Stimulated activated CD4-positive, alpha-beta T cell treated with anti-CD3 and anti-CD28 coated beads, Interleukin-4, amount 100 ng/mL, for 48 hours (primary cell): ENCODE results near the gene ENG.
"Not testable (repeated sequence)": the region's sequence is repeated elsewhere in the genome, so short reads cannot be mapped to it uniquely, and the experiment has no call there.

ENCODE experiments used
- DNase-seq, 2 donors: peaks; one replicate each; pipeline ENCODE4 v3.0.0-alpha.2; 2020; ENCODE audit warnings: low read depth in 2 of 2

Gene ENG

DNA sequence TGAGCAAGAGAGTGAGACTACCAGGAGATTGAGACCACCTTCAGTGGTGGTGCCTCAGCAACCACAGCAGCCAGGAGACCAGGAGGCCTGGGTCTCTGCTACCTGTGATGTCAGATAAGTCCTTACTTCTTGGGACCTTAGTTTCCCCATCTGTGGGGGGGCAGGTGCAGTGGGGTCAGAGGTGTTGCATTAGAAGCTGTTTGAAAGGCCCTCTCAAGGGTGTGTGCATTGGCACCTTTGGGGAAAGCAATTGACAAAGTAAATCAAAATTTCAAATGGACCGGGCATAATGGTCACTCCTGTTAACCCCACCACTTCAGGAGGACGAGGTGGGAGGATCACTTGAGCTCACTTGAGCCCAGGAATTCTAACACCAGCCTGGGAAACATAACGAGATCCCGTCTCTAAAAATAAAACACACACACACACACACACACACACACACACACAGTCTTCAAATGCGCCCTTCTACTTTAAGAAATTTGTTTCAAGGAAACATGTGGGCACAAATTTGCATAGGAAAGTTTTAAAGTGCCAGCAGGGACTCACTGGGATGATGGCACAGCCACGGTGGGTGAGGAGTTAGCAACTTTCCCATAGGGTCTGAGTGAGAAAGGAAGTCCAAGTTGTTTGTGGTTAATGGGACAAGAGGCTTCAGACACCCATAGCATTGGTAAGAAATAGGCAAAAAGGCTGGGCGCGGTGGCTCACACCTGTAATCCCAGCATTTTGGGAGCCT, 24.4 kb upstream of the ENG start:
- no peak for DNase-seq

DNA sequence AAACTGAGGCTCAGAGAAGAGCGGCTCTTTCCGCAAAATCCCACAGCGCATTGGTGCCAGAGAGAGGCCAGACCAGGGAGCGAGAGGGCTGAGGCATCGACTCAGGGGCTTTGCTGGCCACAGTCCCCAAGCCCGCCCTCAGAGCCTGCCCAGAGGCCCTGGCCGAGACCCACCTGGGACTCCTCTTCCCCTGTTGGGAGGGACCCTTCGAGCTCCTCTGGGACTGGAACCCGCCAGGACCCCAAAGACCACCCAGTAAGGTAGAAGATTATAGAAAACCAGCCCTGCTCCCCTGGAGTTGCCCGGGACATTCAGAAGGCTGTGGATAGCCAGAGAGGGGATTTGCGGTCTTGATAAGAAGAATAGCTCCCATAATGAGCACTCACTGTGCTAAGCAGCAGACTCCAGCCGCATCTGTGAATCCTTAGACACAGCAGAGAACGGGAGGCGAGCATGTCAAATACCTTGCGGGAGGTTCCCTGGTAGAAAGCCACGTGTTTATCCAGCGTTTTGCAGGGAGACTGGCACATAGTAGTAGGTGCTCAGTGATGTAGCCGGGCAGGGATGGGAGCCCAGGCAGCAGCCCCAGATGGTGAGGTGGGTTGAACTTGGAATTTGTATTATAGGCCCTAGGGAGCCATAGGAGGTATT, 23.7 kb upstream of the ENG start:
- DNase-seq = no peak

DNA sequence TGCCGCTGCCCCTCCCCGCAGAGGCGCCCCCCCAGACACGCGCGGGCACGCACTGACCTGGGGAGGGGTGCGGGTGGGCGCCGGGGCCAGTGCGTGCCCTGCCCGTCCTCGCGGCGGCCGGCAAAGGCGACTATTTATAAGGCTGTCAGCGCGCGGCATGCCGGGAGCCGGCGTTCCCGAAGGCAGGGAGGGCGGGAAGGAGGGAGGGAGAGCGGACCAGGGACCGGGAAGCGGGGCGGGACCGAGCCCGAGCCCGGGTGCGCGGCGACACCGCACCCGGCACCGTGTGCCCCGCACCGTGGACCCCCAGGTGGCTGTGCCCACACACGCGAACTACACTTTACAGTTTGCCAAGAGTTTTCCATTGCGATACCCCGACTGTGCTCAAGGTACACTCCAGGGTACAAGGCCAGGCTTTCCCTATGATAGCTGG, 23.1 kb upstream of the ENG start, which contains the start of gene AK1:
Gene AK1 (minus strand): TSS at position 110 of the 433 bp plus-strand sequence. CDS start 3,058 bp downstream, outside the sequence.
- DNase-seq = no peak

DNA sequence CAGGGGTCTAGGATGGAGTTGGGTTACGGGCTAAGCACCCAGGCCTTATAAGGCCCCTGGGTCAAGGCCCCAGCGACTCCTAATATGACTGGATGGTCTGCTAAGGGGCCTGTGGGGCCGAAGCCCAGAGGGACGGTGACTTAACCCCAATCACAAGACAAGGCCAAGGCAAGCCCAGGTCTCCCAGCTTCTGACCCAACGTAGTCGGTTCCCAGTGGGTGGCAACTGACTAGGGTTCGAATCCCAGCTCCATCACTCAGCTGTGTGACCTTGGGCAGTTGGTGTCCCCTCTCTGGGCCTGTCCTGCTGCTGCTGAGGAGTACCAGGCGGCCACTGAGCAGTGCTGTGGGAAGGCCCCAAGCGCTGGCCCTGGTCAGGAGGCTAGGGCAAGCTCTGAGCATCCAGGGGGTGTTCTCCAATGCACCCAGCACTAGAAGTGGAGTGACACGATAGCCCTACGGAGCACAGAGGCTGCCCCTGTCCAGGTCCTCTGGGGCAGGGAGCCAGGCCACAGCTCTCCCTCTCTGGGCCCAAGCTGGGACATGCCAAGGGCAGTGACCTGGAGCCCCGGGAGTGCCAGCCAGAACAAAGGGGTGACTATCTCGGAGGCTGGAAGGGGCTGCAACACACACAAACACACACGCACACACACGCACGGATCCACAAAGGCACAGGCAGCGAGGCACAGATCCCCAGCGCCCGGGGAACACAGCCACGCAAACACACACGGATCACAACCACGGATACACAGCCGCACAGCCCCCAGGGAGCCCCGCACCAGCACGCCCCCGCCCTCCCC, 22.5 kb upstream of the ENG start:
- no peak for DNase-seq

DNA sequence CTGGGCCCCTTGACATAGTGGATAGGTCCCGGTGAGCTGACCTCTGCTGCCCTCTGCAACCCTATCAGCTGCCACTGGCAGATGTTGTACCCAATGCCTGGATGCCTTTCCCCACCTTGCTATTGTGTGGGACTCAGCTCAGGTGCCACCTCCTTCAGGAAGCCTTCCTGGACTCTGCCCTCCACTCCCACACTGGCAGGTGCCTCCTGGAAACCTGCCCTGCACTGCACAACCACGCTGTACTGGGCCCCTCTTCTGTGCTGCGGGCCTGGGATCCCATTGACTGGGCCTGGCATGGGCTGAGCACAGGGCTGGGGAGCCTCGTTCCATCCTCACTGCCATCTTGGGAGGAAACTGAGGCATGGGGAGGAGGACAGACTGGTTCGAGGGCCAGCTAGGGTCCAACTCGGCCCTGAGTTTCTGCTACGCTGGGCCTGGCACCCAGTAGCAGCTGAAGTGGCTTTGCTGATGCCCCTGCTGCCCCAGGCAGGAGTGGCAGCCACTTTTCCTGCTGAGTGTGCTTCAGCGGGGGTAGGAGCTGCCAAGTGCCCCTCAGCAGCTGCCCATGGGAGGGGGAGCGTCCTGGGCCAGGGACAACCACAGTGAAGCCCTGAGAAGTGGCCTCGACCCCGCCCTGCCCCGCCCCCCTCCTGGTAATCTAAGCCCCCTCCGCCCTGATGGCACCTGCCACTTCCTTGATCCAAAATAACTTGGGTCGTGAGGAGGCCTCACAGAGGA, 21.7 kb upstream of the ENG start:
- DNase-seq = no peak

DNA sequence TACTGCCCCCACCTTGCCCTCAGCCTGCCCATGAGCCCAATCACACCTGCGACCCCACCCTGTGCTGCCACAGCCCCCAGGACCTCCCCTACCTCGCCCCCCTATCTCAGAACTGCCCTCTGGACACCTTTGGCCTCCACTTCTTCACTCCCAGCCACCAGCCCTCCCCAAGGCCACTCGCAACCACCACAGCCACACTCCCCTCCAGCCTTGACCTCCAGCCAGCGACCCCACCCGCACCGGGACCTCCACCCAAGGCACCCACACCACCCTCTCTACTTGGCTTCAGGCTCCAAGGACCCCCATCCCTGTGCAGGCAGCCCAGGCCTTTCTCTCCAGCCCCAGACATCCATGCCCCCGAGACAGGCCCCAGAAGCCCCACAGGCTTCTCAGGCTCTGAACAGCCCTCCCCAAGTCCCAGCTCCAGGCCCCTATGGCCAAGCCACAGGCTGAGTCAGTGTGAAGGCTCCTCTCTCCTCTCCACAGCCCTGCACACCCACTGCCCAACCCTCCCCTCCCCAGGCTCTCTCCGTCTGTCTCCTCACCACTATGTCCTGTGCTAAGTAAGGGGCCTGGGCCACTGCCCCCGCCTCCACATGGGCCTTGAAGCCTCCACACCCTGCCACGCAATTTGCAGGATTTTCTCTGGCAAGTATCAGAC, 21.0 kb upstream of the ENG start:
- DNase-seq = no peak

DNA sequence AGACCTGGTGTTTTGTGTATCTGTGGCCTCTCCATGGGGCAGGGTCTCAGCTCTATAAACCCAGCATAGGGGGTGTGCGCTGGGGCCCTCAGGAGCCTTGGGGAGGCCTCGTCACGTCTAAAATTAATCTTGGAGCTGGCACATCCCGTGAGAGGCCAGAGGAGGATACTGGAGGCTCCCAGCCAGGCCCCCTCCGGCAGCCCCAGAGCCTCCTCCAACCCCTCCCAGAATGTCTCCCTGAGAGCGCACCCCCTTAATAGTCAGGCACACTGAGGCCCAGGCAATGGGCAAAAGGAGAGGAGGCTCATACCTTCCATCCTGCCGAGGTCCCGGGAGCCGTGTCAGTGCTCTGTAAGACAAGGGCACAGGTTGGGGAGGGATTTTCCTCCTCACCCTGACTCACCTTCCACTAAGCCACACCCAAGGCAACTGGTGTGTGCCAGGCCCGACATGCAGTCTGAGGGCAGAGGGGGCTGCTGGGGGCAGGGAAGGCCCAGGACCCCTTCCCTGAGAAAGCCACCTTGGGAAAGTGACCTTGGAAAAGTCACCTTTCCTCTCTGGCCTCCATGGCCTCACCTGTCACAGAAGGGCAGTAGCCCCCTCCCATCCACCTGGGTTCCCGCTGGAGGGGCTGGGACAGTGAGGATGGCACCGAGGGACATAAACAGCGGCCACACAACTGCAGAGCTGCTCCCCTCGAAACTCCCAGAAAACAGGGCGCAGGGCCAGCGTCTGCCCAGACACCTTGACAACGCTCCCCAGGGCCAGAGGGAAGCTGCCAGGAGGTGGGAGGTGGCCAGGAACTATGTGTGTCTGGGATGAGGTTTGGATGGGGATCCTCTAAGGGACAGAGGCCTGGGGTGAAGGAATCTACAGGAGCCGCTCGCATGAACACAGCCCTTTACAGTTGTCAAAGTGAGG, 20.1 kb upstream of the ENG start:
- DNase-seq = no peak

DNA sequence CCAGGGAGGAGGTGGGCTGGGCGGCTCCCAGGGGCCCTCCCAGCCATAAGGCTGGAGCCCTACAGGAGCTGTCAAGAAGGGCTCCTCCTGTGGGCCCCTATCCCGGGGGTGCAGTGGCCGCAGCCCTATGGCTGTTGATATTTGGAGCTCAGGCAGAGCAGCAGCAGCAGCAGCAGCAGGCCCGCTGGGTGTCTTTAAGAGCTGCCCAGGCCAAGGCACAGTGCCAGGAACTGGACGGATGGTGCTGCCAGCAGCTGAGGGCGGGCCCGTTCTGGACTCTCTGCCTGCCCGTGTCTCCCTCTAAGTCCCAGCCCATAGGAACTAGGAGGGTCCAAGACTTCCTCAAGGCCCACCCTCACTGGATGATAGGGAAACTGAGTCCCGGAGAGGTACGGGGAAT, 19.4 kb upstream of the ENG start:
- DNase-seq = no peak

DNA sequence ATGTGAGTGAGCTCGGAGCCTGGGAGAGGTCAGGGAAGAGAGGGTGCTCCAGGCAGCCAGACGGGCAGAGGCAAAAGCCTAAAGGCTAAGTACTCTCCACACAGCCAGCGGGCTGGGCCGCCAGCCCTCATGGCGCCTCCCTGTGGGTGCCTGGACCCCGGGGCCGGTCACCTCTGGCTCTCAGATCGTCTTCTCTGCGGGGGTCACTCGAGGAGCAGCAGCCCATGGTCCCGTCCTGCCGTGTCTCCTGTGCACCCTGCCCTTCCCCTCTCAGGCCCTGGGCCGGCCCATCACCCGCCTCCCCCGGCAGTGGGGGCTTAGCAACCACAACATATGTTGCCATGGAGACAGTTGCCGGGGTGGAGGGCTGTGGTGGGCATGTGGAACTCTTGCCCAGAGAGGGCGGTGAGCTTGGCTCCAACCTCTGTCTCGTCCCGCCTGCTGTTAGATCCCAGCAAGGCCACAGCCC, 18.8 kb upstream of the ENG start:
- DNase-seq = no peak

DNA sequence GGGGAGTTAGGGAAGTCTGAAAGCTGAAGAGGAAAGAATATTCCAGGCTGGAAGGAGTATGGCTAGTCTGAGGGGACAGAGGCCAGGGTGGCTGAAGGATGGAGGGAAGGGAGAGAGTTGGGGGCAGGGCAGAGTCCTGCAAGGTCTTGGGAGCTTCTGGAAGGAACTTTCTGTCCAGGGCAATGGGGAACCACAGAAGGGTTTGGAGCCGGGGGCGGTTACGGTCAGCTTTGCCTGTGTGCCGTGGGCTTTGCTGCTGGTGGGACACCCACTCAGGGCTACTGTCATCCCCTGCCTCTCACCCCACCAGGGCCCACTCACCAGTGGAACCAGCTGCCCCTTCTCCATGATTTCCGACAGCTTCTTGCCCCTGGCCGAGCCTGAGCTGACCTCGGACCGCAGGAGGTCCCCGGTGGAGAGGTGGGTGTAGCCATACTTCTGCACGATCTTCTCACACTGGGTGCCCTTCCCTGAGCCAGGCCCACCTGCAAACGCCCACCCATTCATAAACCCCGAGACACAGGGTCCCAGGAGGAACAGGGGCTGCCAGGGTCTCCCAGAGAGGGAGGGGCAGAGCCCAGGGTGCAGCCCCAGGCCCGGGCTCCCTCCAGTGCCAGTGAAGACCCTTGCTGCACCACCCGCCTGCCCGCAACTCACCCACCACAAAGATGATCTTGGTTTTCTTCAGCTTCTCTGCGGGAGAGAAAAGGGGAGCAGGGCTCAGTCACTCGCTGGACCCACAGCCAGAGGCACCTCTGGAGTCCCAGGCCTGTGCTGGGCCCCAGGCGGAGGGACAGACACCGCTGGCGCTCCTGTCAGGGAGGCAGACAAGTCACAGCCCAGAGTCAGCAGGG, 18.1 kb upstream of the ENG start:
- DNase-seq = no peak

DNA sequence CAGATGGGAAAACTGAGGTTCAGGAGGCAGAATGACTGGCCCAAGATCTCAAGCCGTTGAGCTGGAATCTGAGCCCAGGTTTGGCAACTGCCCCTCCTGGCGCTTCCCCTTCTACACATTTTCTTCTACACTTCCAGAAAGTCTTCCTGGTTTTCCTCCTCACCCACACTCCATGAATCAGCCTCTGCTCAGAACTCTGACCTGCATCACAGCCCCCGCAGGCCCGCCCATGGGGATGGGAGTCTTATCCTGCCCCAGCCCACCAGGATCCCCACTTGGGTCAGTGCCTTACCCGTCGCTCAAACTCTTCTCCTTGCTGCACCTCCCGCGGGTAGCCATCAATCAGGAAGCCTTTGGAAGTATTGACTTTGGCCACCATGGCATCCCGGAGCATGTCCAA, 17.1 kb upstream of the ENG start:
- no peak for DNase-seq

DNA sequence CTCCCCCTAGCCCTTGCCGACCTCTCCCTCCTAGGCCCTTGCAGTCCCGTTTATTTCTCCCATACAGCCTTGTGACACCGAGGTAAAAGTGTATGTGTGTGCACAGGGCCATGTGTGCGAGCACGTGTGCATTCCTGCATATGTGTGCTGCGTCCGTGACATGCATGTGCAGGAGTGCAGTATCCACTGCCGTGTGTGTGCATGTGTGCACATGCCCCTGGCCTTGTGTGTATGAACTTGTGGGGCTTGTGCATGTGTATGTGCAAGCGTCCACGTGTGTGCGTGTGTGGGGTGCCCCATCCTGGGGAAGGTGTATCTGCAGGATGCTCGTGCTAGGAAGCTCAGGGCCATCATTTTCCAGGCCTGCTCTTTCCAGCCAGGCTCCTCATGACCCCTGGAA, 16.4 kb upstream of the ENG start:
- no peak for DNase-seq

DNA sequence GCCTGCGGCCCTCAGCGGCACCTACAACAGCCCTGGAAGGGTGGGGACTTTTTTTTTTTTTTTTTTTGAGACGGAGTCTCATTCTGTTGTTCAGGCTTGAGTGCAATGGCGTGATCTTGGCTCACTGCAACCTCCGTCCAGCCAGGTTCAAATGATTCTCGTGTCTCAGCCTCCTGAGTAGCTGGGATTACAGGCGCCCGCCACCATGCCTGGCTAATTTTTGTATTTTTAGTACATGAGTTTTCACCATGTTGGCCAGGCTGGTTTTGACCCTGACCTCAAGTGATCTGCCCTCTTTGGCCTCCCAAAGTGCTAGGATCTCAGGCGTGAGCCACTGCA, 15.7 kb upstream of the ENG start:
- not testable (repeated sequence) for DNase-seq

DNA sequence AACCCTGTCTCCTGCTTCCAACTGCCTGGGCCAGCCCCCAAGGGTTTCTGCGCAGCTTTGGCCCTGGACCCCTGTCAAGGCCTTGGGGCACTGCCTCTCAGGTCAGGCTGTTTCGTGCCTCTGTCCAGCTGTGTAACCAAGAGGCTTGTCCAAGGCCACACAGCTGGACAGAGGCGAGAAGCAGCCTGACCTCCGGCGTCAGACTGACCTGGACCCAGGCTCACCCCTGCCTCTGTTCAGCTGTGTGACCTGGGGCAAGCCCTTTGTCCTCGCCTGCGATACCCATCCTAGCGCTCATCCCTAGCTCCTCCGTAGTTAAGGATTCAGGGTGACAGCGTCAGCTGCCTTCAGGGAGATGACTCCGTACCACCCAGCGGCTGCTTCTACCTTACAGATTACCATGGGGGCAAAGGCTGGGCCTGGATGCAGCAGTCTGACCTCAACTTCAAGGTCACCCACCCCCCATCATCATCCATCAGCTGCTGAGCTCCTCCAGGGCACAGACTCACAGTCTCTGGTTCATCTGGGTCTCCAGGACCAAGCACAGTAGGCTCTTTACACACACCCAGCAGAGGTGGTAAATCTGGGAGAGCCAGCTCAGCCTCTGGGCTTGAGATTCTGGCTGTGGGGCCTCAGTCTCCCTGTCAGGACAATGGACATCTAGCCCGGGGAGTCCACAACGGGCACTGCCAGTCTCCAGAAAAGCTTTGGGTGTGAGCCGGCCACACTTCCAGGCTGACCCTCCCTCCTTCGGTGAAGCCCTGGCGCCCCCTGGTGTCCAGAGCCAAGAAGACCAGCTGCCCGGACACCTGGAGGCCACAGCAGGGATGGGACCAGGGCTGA, 15.1 kb upstream of the ENG start:
- peak; percentile 79 to 87 for DNase-seq

DNA sequence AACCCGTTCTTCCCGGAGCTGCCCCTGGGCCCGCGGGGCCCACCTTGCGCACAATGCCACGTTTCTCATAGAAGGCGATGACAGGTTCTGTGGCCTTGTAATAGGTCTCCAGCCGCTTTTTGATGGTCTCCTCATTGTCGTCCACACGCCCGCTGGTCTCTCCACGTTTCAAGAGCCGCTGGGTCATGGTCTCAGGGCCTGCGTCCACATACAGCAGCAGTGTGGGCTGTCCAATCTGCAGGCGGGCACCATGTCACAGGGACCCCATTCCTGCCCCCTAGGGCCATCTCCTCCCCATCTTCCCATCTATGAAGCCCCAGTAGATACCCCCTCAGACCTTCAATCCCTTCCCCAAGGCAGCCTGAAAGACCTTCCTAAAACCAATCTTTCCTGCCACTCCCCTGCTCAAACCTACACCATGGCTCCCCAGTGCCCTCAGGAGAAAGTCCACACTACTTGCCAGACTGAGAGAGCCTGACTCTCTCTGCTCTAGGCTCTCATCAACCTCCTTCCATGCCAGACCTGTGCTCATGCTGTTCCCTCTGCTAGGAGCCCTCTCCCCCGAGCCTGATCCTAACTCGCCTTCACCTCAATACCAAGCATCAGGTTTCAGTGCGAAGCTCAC, 13.9 kb upstream of the ENG start:
- DNase-seq = no peak

DNA sequence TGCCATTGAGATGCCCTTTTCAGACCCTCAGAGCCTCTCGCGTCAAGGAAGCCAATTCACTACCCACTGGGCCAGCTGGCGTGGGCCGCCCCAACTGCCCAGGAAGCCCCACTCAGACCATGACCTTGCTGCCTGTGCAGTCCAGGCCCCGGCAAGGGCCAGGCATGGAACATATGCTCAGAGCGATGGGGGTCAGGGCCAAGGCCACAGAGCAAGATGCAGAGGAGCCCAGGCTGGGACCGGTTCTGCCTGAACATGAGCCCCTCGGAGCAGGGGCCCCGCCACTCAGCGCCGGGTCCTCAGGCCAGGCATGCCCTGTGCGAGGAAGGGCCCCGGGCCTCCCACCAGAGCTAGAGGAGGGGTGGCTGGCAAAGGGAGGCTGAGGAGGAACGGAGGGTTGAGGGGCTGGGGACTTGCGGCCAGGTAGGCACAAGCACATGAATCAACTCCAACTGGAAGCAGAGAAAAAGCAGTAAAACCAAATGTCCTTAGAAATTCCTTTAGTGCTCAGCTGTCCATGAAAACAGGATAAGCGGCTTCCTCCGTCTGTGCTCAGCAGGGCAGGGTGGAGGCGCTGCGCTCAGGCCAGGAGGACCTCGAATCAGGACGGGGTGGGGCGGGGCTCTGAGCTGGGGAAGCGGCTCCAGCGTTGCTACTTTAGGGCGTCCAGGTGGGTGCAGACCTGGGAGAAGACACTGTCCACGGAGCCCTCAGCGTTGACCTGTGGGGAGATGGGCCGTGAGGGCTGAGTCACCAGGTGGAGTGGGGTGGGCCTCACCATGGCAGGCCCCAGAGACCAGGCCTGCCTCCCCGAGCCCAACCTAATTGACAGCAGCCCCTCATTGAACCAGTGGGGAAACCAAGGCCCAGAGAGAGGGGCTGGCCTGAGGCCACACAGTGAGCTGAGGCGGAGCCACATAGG, 13.2 kb upstream of the ENG start:
- no peak for DNase-seq

DNA sequence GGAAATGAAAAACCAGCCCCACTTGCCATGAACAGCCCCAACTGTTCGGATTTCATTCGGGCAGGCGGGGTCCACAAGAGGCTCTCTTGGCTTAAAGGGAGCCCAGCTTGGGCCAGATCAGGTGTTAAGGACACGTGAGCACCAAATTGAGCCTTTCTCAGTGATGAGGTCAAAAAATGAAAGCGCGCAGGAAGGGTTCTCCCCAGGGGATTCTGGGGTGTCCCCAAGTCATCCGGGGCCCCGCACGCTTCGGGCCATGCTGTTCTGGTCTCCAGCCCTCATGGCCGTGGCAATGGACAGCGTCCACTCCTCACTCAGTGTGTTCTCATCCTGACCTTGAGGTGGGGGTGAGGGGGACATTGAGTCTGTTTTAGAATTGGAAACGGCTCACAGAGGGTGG, 12.1 kb upstream of the ENG start:
- DNase-seq = no peak
